ENCODE results near the gene IL1RAPL2.

- TF ChIP-seq, protein P1, sequence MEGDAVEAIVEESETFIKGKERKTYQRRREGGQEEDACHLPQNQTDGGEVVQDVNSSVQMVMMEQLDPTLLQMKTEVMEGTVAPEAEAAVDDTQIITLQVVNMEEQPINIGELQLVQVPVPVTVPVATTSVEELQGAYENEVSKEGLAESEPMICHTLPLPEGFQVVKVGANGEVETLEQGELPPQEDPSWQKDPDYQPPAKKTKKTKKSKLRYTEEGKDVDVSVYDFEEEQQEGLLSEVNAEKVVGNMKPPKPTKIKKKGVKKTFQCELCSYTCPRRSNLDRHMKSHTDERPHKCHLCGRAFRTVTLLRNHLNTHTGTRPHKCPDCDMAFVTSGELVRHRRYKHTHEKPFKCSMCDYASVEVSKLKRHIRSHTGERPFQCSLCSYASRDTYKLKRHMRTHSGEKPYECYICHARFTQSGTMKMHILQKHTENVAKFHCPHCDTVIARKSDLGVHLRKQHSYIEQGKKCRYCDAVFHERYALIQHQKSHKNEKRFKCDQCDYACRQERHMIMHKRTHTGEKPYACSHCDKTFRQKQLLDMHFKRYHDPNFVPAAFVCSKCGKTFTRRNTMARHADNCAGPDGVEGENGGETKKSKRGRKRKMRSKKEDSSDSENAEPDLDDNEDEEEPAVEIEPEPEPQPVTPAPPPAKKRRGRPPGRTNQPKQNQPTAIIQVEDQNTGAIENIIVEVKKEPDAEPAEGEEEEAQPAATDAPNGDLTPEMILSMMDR (IDR thresholded peaks at IDR 0.05) = no peak
- TF ChIP-seq POLR2A (IDR thresholded peaks at IDR 0.05) = no peak
Measured at GRCh38 chrX:105063743-105064142, 497.7 kb downstream of the IL1RAPL2 start.

All from heart left ventricle (tissue), 13 donors.